Gastrocnemius medialis (tissue), 4 donors: ENCODE data around the gene TAOK3.

Source experiments
- CTCF ChIP-seq, 5 experiments: fragments of 450-650 bp in 3 of 5; fragments of 200-600 bp in 2 of 5; sonication (generic) in 2 of 5; IDR thresholded peaks in 4 of 5; conservative IDR thresholded peaks in 1 of 5; 1 replicate in 4 of 5; 2 replicates in 1 of 5; pipeline ENCODE4 v1.5.1; 2016 to 2019; ENCODE audit warnings: antibody characterized with exemption in 5 of 5, mild to moderate bottlenecking in 3 of 5, moderate library complexity in 3 of 5
- POLR2A ChIP-seq, 2 donors: fragments of 450-650 bp; IDR thresholded peaks; one replicate each; pipeline ENCODE4 v1.6.1; 2017; ENCODE audit warnings: antibody characterized with exemption in 2 of 2, mild to moderate bottlenecking in 2 of 2, moderate library complexity in 2 of 2

GRCh38 chr12:118137148-118137678 lies 235.5 kb downstream of the TAOK3 start:
- no peak for TF ChIP-seq CTCF (IDR thresholded peaks at IDR 0.05 in 4 of 5, conservative IDR thresholded peaks at IDR 0.05 in 1 of 5)
- no peak for TF ChIP-seq POLR2A (IDR thresholded peaks at IDR 0.05)
